BJ (cell line): ENCODE data around the gene ALDH3A1. TPM values are rescaled to one million over a fixed set of nuclear protein-coding genes. Genes with fewer than 3 reads are reported as not detected.

Source experiments
- CTCF ChIA-PET: fragments of 350-600 bp; formaldehyde crosslinking; extraction: SDS; loops from one replicate; lab custom pipeline; 2021; ENCODE audit warnings: antibody characterized with exemption, inconsistent platforms; lab: Yijun Ruan, JAX
- POLR2A ChIA-PET: fragments of 300-600 bp; sonication (Branson Sonifier 250); formaldehyde crosslinking; extraction: SDS; loops from one replicate; lab custom pipeline; 2021; ENCODE audit warnings: antibody characterized with exemption; lab: Charles Lee
- DNase-seq: peaks from one replicate; pipeline ENCODE4 v3.0.0-alpha.2; 2011; ENCODE audit warnings: low read depth
- H3K27me3 ChIP-seq: 2 replicates; pipeline ENCODE4 v1.6.0; 2011; ENCODE audit warnings: low read length; ENCODE audit not compliant: control insufficient read depth, insufficient read depth
- H3K36me3 ChIP-seq: 2 replicates; pipeline ENCODE4 v1.5.1; 2011; ENCODE audit warnings: low read length; ENCODE audit not compliant: control insufficient read depth, insufficient read depth
- H3K4me3 ChIP-seq: 2 replicates; pipeline ENCODE4 v1.5.1; 2011; ENCODE audit warnings: low read depth, mild to moderate bottlenecking, control low read depth, low read length
- polyA plus RNA-seq: library from polyadenylated mRNA; depleted of rRNA; stranded (reverse); fragments of >200 nt; gene quantifications from 2 replicates; pipeline ENCODE4 v1.2.3, GENCODE V29; 2011
- TF ChIP-seq, protein P1 (sequence below): IDR thresholded peaks from 2 replicates; pipeline ENCODE4 v1.5.1; 2011; ENCODE audit warnings: low read depth, mild to moderate bottlenecking, control low read depth, inconsistent platforms, low read length, moderate library complexity; ENCODE audit not compliant: insufficient read depth

Gene ALDH3A1
- polyA plus RNA-seq, 1 experiment = 0.20 TPM

DNA sequence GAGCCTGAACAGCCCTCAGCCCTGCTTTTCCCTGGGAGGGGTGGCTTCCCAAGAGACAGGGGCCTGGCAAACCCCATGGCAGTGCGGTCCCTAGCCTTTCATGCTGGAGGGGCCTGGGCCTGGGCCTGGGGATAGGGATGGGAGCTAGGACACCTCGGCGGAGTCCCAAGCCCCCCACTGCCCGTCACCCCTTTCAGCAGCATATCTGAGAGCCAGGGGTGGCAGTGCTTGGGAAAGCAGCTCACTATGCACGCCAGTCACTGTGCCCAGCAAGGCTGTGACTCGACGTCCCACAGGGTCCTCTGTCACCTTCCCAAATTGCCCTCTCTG, 31.1 kb downstream of the ALDH3A1 start:
- Histone ChIP-seq H3K36me3 (no peaks in the 10 kb centered on the region), H3K4me3 (no peak overlapping the region), H3K27me3 (peaks cover 1% of the 10 kb centered on the region; the same call in 1 of the 2 replicates)
- TF ChIP-seq, protein P1, sequence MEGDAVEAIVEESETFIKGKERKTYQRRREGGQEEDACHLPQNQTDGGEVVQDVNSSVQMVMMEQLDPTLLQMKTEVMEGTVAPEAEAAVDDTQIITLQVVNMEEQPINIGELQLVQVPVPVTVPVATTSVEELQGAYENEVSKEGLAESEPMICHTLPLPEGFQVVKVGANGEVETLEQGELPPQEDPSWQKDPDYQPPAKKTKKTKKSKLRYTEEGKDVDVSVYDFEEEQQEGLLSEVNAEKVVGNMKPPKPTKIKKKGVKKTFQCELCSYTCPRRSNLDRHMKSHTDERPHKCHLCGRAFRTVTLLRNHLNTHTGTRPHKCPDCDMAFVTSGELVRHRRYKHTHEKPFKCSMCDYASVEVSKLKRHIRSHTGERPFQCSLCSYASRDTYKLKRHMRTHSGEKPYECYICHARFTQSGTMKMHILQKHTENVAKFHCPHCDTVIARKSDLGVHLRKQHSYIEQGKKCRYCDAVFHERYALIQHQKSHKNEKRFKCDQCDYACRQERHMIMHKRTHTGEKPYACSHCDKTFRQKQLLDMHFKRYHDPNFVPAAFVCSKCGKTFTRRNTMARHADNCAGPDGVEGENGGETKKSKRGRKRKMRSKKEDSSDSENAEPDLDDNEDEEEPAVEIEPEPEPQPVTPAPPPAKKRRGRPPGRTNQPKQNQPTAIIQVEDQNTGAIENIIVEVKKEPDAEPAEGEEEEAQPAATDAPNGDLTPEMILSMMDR = no peak
- no peak for DNase-seq
- ChIA-PET CTCF (interaction anchor here (2.2 kb wide), 1 partner anchor 10 kb away, joined by 6 read pairs; no protein-coding TSS in a partner anchor), POLR2A (no interaction called here)

DNA sequence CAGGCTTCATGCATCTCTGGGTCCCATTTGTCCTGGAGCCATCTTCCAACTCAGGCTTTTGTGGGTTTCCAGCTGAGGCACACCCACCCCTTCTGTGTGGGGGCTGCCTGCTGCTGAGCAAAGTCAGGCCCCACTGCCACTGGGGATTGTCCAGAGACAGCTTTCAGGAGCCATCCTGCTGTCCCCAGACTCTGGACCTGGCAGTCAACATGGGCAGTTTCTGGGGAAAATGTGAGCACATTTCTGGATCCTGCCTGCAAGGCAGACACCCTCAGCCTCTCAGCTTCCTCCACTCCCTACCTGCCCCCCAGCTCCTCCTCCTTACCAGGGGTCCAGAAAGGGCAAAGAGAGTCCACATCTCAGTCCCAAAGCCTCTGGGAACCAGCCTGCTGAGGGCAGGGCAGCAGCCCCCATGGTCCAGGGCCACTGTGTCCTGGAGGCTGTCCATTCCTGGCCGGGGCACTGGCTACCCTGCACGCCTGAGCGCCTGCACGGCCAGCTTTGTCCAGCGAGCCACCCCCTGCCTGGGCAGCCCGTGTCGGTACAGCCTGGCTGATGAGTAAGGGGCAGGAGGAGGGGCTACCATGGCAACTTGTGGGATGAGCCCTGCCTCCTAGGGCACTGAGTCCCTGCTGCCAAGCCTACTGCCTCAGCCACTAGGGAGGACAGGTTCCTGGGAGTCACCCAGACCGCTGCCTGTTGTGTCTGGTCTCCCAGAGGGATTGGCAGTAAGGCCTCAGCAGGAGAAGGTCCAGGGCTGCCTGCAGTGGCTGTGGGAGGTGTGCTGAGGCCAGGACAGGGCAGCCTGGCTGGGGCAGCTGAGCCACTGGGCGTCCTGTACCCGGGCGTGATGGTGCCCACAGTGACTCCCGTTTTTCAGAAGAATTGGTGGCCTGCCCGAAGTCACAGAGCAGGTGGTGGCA, 31.7 kb downstream of the ALDH3A1 start, which contains the start of gene SLC47A2:
Gene SLC47A2 (minus strand): TSS at position 477 of the 923 bp plus-strand sequence. CDS start 29 bp downstream, at position 448.
- TF ChIP-seq, protein P1 = no peak
- H3K36me3 ChIP-seq = no peaks in the 10 kb centered on the region
- H3K27me3 ChIP-seq = peaks cover 1% of the 10 kb centered on the region; the same call in 1 of the 2 replicates
- POLR2A ChIA-PET = no interaction called here
- H3K4me3 ChIP-seq = no peak within 1 kb of the TSS
- CTCF ChIA-PET = interaction anchor here (0.6 to 2.2 kb wide), 2 partner anchors 10 to 139 kb away, joined by 4 to 6 read pairs; no protein-coding TSS in a partner anchor
- DNase-seq = no peak

DNA sequence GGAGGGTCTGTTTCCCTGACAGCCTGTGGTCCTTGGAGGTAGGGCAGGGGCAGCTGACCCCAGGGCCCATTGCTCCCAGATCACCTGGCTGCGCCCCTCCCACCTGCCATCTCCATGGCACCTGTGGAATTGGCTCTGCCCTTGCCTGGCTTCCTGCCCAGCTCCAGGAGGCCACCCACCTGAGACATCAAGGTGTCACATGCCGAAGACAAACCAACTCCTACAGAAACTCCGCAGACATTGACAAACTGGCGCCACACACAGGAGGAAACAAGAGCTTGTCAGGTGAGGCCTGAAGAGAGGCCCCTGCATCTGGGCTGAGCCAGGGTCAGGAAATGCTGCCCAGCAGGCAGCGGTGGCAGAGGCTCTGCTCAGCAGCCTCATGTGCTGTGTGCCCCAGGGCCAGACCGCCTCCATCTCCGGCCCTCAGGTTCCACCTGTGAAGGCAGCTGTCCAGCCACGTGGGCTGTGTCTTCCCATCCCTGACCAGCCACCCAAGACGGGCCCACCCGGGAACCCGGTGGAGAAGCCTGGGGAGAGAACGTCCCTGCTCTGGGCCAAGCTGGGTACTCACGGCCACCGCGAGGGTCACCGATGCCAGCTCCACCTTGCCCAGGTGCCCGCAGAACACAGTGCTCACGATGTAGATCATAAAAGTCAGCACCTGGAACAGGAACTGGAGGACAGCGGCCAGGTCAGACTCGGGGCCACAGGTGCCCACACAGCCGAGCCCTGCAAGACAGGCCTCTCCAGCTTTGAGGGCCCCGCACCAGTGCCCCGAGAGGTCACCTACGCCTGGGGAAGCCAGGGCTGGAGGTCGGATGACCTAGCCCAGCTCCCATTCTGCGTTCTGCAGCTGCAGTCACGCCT, 33.3 kb downstream of the ALDH3A1 start:
- TF ChIP-seq, protein P1 = no peak
- CTCF ChIA-PET = interaction anchor here (1.9 to 2.2 kb wide), 2 partner anchors 8 to 202 kb away, joined by 5 to 6 read pairs; no protein-coding TSS in a partner anchor
- Histone ChIP-seq H3K4me3 (no peak overlapping the region), H3K36me3 (no peaks in the 10 kb centered on the region), H3K27me3 (peaks cover 1% of the 10 kb centered on the region; the same call in 1 of the 2 replicates)
- POLR2A ChIA-PET = no interaction called here
- DNase-seq = no peak

DNA sequence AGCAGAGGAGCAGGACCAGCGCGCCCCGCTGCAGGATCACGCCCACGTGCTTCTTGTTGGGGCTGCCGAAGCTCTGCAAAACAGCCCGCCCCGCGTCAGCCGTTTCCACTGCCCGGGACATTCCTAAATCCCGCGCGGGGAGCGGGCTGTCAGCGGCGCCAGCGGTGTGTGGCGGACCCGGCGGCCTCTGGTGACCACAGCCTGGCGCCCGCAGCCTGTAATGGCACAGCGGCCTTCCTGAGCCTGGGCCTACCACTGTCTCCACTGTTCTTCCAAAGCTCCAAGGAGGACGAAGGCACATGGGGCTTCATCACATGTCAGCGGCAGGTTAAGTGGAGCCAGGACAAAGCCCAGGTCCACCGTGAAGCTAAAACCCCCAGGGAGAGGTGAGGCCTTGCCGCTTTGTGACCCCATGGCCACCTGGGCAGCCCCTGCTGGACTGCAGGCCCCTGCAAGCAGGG, 34.2 kb downstream of the ALDH3A1 start:
- H3K36me3 ChIP-seq = no peaks in the 10 kb centered on the region
- POLR2A ChIA-PET = no interaction called here
- CTCF ChIA-PET = interaction anchor here (1.2 to 1.9 kb wide), 2 partner anchors 59 to 201 kb away, joined by 3 to 5 read pairs; no protein-coding TSS in a partner anchor

More for the DNA sequence above, 34.2 kb downstream of the ALDH3A1 start:
- no peak for DNase-seq
- Histone ChIP-seq H3K4me3 (no peak overlapping the region), H3K27me3 (peaks cover 1% of the 10 kb centered on the region; the same call in 1 of the 2 replicates)
- TF ChIP-seq, protein P1 = no peak
